CD1c-positive myeloid dendritic cell (primary cell): ENCODE results near the gene DACH1.

Source experiments
- DNase-seq: peaks from one replicate; pipeline ENCODE4 v3.0.0-alpha.2; 2016; ENCODE audit errors: extremely low spot score

DACH1 gene

GRCh38 chr13:71489041-71489440, 378.0 kb downstream of the DACH1 start:
- no peak for DNase-seq

GRCh38 chr13:71488201-71488600, 378.8 kb downstream of the DACH1 start:
- DNase-seq = no peak

- no peak for DNase-seq
Observed at GRCh38 chr13:71485913-71486312, 381.1 kb downstream of the DACH1 start.

GRCh38 chr13:71483733-71484132, 383.3 kb downstream of the DACH1 start:
- DNase-seq = no peak

GRCh38 chr13:71481501-71481900, 385.5 kb downstream of the DACH1 start:
- no peak for DNase-seq

- no peak for DNase-seq
Observed at GRCh38 chr13:71481046-71481445, 386.0 kb downstream of the DACH1 start.

GRCh38 chr13:71477735-71478134, 389.3 kb downstream of the DACH1 start:
- no peak for DNase-seq

- DNase-seq = no peak
Observed at GRCh38 chr13:71474936-71475335, 392.1 kb downstream of the DACH1 start.

- DNase-seq = no peak
Observed at GRCh38 chr13:71469626-71470025, 397.4 kb downstream of the DACH1 start.

- DNase-seq = no peak
Observed at GRCh38 chr13:71464686-71465085, 402.3 kb downstream of the DACH1 start.

- DNase-seq = no peak
Observed at GRCh38 chr13:71461892-71462291, 405.1 kb downstream of the DACH1 start.

GRCh38 chr13:71460211-71460610, 406.8 kb downstream of the DACH1 start:
- no peak for DNase-seq

GRCh38 chr13:71459708-71460107, 407.3 kb downstream of the DACH1 start:
- DNase-seq = no peak

- DNase-seq = no peak
Observed at GRCh38 chr13:71457645-71458044, 409.4 kb downstream of the DACH1 start.

GRCh38 chr13:71456136-71456535, 410.9 kb downstream of the DACH1 start:
- no peak for DNase-seq

GRCh38 chr13:71454509-71454908, 412.5 kb downstream of the DACH1 start:
- no peak for DNase-seq

- DNase-seq = no peak
Observed at GRCh38 chr13:71448080-71448630, 418.8 kb downstream of the DACH1 start.

- DNase-seq = no peak
Observed at GRCh38 chr13:71437704-71438103, 429.3 kb downstream of the DACH1 start.

GRCh38 chr13:71430681-71431080, 436.3 kb downstream of the DACH1 start:
- no peak for DNase-seq

- no peak for DNase-seq
Observed at GRCh38 chr13:71417205-71417604, 449.8 kb downstream of the DACH1 start.

- no peak for DNase-seq
Observed at GRCh38 chr13:71412231-71412630, 454.8 kb downstream of the DACH1 start.

GRCh38 chr13:71408416-71408815, 458.6 kb downstream of the DACH1 start:
- DNase-seq = no peak

GRCh38 chr13:71399631-71400215, 467.3 kb downstream of the DACH1 start:
- DNase-seq = no peak

- no peak for DNase-seq
Observed at GRCh38 chr13:71396149-71396548, 470.9 kb downstream of the DACH1 start.
